IMR-90 (cell line): Measurements from ENCODE around the gene NAV2. TPM values are rescaled to one million over a fixed set of nuclear protein-coding genes. Genes with fewer than 3 reads are reported as not detected.

Source experiments
- ATAC-seq: fragments of 200-7000 bp; cut with Tn5 transposase; 2 replicates; pipeline ENCODE4 v1.9.1; 2020; ENCODE audit warnings: low read depth, mild to moderate bottlenecking, moderate library complexity
- BruUV-seq: library from RNA; stranded (reverse); fragments of 400-500 nt; replicated peaks from 2 replicates; lab custom pipeline; 2021; lab: Mats Ljungman, UMichigan
- CTCF ChIA-PET: fragments of 300-600 bp; formaldehyde crosslinking; extraction: SDS; loops from one replicate; lab custom pipeline; 2021; ENCODE audit warnings: antibody characterized with exemption; lab: Yijun Ruan, JAX
- POLR2A ChIA-PET: fragments of 300-600 bp; sonication (Branson Sonifier 250); formaldehyde crosslinking; loops from one replicate; lab custom pipeline; 2022; ENCODE audit warnings: antibody characterized with exemption; ENCODE audit not compliant: unreplicated experiment; lab: Charles Lee
- DNase-seq: peaks from one replicate; pipeline ENCODE4 v3.0.0; 2013
- H2AFZ ChIP-seq: replicated peaks from 2 replicates; pipeline ENCODE3; 2013; ENCODE audit warnings: low read length, mild to moderate bottlenecking; ENCODE audit not compliant: poor library complexity
- H2AK5ac ChIP-seq: 2 replicates; pipeline ENCODE4 v1.6.1; 2013; ENCODE audit warnings: low read depth, low read length, inconsistent platforms
- H2AK9ac ChIP-seq: replicated peaks from 2 replicates; pipeline ENCODE3; 2013; ENCODE audit warnings: mild to moderate bottlenecking, low read depth, low read length, moderate library complexity; ENCODE audit not compliant: poor library complexity
- H2BK120ac ChIP-seq: 2 replicates; pipeline ENCODE4 v1.6.1; 2013; ENCODE audit warnings: low read depth, low read length, inconsistent platforms
- H2BK15ac ChIP-seq: 3 replicates; pipeline ENCODE4 v1.6.1; 2013; ENCODE audit warnings: low read depth, low read length, inconsistent platforms
- H2BK20ac ChIP-seq: 2 replicates; pipeline ENCODE4 v1.6.1; 2013; ENCODE audit warnings: low read depth, mild to moderate bottlenecking, inconsistent platforms, low read length, moderate library complexity
- H2BK5ac ChIP-seq: 2 replicates; pipeline ENCODE4 v1.6.1; 2013; ENCODE audit warnings: mild to moderate bottlenecking, low read depth, low read length, inconsistent platforms; ENCODE audit not compliant: poor library complexity, severe bottlenecking
- H3K14ac ChIP-seq: replicated peaks from 2 replicates; pipeline ENCODE4 v1.6.1; 2013; ENCODE audit warnings: low read depth, low read length, inconsistent platforms
- H3K18ac ChIP-seq: 2 replicates; pipeline ENCODE4 v1.6.1; 2013; ENCODE audit warnings: low read depth, low read length, control low read depth
- H3K23ac ChIP-seq: 2 replicates; pipeline ENCODE4 v1.6.1; 2013; ENCODE audit warnings: low read depth, low read length, inconsistent platforms
- H3K27ac ChIP-seq: 2 replicates; pipeline ENCODE4 v1.5.1; 2013; ENCODE audit warnings: mild to moderate bottlenecking, control low read depth, low read length; ENCODE audit not compliant: insufficient read depth
- H3K27me3 ChIP-seq: 2 replicates; pipeline ENCODE4 v1.6.1; 2013; ENCODE audit warnings: low read length; ENCODE audit not compliant: control insufficient read depth, insufficient read depth
- H3K36me3 ChIP-seq: 2 replicates; pipeline ENCODE4 v1.6.1; 2013; ENCODE audit warnings: low read length, mixed read lengths; ENCODE audit not compliant: control insufficient read depth, insufficient read depth
- H3K4ac ChIP-seq: 2 replicates; pipeline ENCODE4 v1.6.1; 2013; ENCODE audit warnings: low read depth, low read length, inconsistent platforms
- H3K4me1 ChIP-seq: 2 replicates; pipeline ENCODE4 v1.6.1; 2013; ENCODE audit warnings: low read length, mixed read lengths; ENCODE audit not compliant: control insufficient read depth, insufficient read depth
- H3K4me2 ChIP-seq: 2 replicates; pipeline ENCODE4 v1.6.1; 2013; ENCODE audit warnings: low read depth, mild to moderate bottlenecking, control low read depth, low read length, moderate library complexity
- H3K4me3 ChIP-seq: 2 replicates; pipeline ENCODE4 v1.5.1; 2013; ENCODE audit warnings: low read depth, mild to moderate bottlenecking, control low read depth, low read length, moderate library complexity; ENCODE audit not compliant: insufficient read depth
- H3K56ac ChIP-seq: 2 replicates; pipeline ENCODE4 v1.6.1; 2013; ENCODE audit warnings: low read length, inconsistent platforms; ENCODE audit not compliant: insufficient read depth; ENCODE audit errors: extremely low read depth
- H3K79me1 ChIP-seq, 2 experiments: 2 replicates each; pipeline ENCODE4 v1.6.1; 2013; ENCODE audit warnings: low read length in 2 of 2, inconsistent platforms in 1 of 2, low read depth in 1 of 2
- H3K9ac ChIP-seq: 2 replicates; pipeline ENCODE4 v1.6.1; 2013; ENCODE audit warnings: low read depth, low read length, control low read depth
- H3K9me1 ChIP-seq: 2 replicates; pipeline ENCODE4 v1.6.1; 2013; ENCODE audit warnings: low read length, inconsistent platforms; ENCODE audit not compliant: insufficient read depth
- H3K9me3 ChIP-seq: 2 replicates; pipeline ENCODE4 v1.6.1; 2013; ENCODE audit warnings: low read length; ENCODE audit not compliant: control insufficient read depth, insufficient read depth
- H4K20me1 ChIP-seq: 2 replicates; pipeline ENCODE4 v1.6.1; 2013; ENCODE audit warnings: low read length, inconsistent platforms; ENCODE audit not compliant: insufficient read depth
- H4K5ac ChIP-seq: 2 replicates; pipeline ENCODE4 v1.6.1; 2013; ENCODE audit warnings: mild to moderate bottlenecking, low read depth, low read length, control low read depth
- H4K8ac ChIP-seq, 2 experiments: 2 replicates each; pipeline ENCODE4 v1.6.1; 2013; ENCODE audit warnings: low read depth in 2 of 2, low read length in 2 of 2, control low read depth in 1 of 2, inconsistent platforms in 1 of 2
- H4K91ac ChIP-seq: 2 replicates; pipeline ENCODE4 v1.6.1; 2013; ENCODE audit warnings: low read depth, low read length, inconsistent platforms; ENCODE audit not compliant: insufficient read depth
- MAFK ChIP-seq: IDR thresholded peaks from 2 replicates; pipeline ENCODE4 v1.6.1; 2012; ENCODE audit warnings: low read depth, low read length, improper control_type of control experiment
- POLR2A ChIP-seq: IDR thresholded peaks from 2 replicates; pipeline ENCODE4 v1.6.1; 2012; ENCODE audit warnings: mild to moderate bottlenecking, low read depth, low read length
- WGBS, 2 experiments: methylation state at CpG; one replicate each; pipeline versions ENCODE4 v1.1.5 to v1.1.7; 2013; ENCODE audit warnings: missing lambda C conversion rate in 2 of 2; ENCODE audit not compliant: insufficient read length in 1 of 2; ENCODE audit errors: extremely low coverage in 2 of 2; 5-methylcytosine and 5-hydroxymethylcytosine counted together
- dilution Hi-C: fragments of 300-500 bp; cut with HindIII; formaldehyde crosslinking; loops from one replicate; pipeline ENCODE4 v1.14.3; 2018; ENCODE audit warnings: low sequenced_read_pairs; ENCODE audit not compliant: unreplicated experiment
- in situ Hi-C: fragments of 300-500 bp; cut with MboI; formaldehyde crosslinking; loops from 3 replicates; pipeline ENCODE4 v1.14.3; 2019; ENCODE audit warnings: low sequenced_read_pairs, inconsistent platforms, mixed read lengths
- intact Hi-C: fragments of 100-400 bp; cut with micrococcal nuclease; formaldehyde crosslinking; loops from 2 replicates; pipeline ENCODE4 v1.10.0; 2022
- polyA plus RNA-seq, 3 experiments: library from polyadenylated mRNA; depleted of rRNA; stranded (reverse); fragments of >200 nt; gene quantifications; 2 replicates each; pipeline ENCODE4 v1.2.3, GENCODE V29; 2012; ENCODE audit warnings: low replicate concordance in 1 of 3
- total RNA-seq: library from RNA; depleted of rRNA; stranded (reverse); fragments of >200 nt; gene quantifications from 2 replicates; pipeline ENCODE4 v1.2.3, GENCODE V29; 2012
- TF ChIP-seq, protein P1 (sequence below): fragments of 150-350 bp; IDR thresholded peaks from 2 replicates; pipeline ENCODE4 v1.6.1; 2017; ENCODE audit warnings: mild to moderate bottlenecking, antibody characterized with exemption, low read length, low read depth

The NAV2 gene
- total and polyA plus RNA-seq, 2 of the 4 experiments (the other 2 are of a cell fraction) = 4.5 to 12.6 TPM

DNA sequence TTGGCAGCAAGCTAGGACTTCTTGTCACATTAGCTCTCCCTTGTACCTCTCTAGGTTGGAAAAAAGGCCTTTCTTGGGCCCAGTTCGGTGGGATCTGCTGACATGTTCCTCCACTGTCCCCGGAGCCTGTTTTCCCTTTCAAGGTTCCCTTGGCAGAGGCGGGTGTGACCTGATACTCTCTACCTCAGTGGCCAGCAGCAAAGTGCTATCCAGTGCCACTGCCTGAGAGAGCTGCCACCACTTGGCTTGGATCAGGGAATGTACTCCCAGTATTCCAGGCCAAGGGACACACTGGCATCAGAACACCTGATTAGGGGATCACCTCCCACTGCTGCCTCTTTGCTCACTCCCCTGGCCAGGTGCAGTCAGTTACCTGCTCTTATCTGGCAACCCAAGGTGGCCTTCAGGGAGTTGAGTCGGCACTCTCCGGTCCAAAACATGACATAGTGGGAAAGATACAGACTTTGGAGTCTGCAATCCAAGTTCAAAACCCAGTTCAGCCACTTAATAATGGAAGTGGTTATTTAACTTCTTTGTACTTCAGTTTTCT lies 17.8 kb upstream of the NAV2 start:
- DNase-seq (no peak), ATAC-seq (no peak)
- Histone ChIP-seq H3K9ac (no peak overlapping the region), H4K20me1 (no peaks in the 10 kb centered on the region), H3K27ac (no peak overlapping the region), H2AFZ (no peak overlapping the region), H4K5ac (no peak overlapping the region), H3K18ac (no peak overlapping the region), H2BK5ac (no peak overlapping the region), H4K91ac (no peak overlapping the region; the same call in 1 of the 2 replicates), H3K4me1 (peaks cover 11% of the 10 kb centered on the region), H3K23ac (no peak overlapping the region), H2BK15ac (no peak overlapping the region), H2AK9ac (no peak overlapping the region), H3K9me3 (no peaks in the 10 kb centered on the region), H2BK20ac (no peak overlapping the region), H3K4ac (no peak overlapping the region), H3K56ac (no peak overlapping the region), H4K8ac (no peak overlapping the region), H3K9me1 (0 out of 2 replicates have a peak, but pooled peaks cover 6% of the 10 kb centered on the region), H3K14ac (no peak overlapping the region), H3K27me3 (0 out of 2 replicates have a peak, but pooled peaks cover 2% of the 10 kb centered on the region), H2AK5ac (no peak overlapping the region), H2BK120ac (no peak overlapping the region), H3K4me3 (no peak overlapping the region), H3K4me2 (no peak overlapping the region), H3K36me3 (no peaks in the 10 kb centered on the region), H3K79me1 (no peaks in the 10 kb centered on the region)
- intact Hi-C loops (no loop called here), in situ Hi-C loops (no loop called here), dilution Hi-C loops (no loop called here)
- ChIA-PET POLR2A (no interaction called here), CTCF (no interaction called here)
- TF ChIP-seq, protein P1, sequence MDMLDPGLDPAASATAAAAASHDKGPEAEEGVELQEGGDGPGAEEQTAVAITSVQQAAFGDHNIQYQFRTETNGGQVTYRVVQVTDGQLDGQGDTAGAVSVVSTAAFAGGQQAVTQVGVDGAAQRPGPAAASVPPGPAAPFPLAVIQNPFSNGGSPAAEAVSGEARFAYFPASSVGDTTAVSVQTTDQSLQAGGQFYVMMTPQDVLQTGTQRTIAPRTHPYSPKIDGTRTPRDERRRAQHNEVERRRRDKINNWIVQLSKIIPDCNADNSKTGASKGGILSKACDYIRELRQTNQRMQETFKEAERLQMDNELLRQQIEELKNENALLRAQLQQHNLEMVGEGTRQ = no peak
- TF ChIP-seq POLR2A (no peak), MAFK (no peak)
- no CpG with 5 or more reads among the region's 5 CpGs for WGBS, 2 experiments
- BruUV-seq = no TSS peak
